SK-N-MC (cell line): ENCODE results near the gene DTHD1.

Source experiments
- DNase-seq: peaks from one replicate; pipeline ENCODE4 v3.0.0-alpha.2; 2011; ENCODE audit warnings: low read depth, low spot score
- H3K27ac ChIP-seq: fragments of 200-600 bp; sonication (generic); 2 replicates; pipeline ENCODE4 v1.5.1; 2016; ENCODE audit warnings: mixed run types
- H3K36me3 ChIP-seq: fragments of 200-600 bp; sonication (generic); 2 replicates; pipeline ENCODE4 v1.6.1; 2017; ENCODE audit warnings: antibody characterized with exemption, low read length, mixed read lengths; ENCODE audit not compliant: insufficient read depth
- H3K4me3 ChIP-seq: fragments of 200-600 bp; sonication (generic); 2 replicates; pipeline ENCODE4 v1.5.1; 2016
- H3K9ac ChIP-seq: fragments of 200-600 bp; sonication (generic); 2 replicates; pipeline ENCODE4 v1.8.0; 2017; ENCODE audit warnings: mixed run types, mixed read lengths; ENCODE audit not compliant: insufficient read length
- H3K9me3 ChIP-seq: fragments of 200-600 bp; sonication (generic); 2 replicates; pipeline ENCODE4 v1.6.1; 2017; ENCODE audit warnings: low read depth, mild to moderate bottlenecking, antibody characterized with exemption, low read length, moderate library complexity, mixed read lengths
- EZH2 ChIP-seq: fragments of 200-600 bp; sonication (generic); IDR thresholded peaks from one replicate; pipeline ENCODE4 v1.6.1; 2017; ENCODE audit warnings: antibody characterized with exemption
- FOXP2 ChIP-seq: optimal IDR thresholded peaks from 2 replicates; pipeline ENCODE3; 2011; ENCODE audit warnings: mild to moderate bottlenecking, moderate library complexity; ENCODE audit not compliant: insufficient read depth; ENCODE audit errors: extremely low read length, control extremely low read depth
- POLR2AphosphoS5 ChIP-seq: IDR thresholded peaks from 2 replicates; pipeline ENCODE4 v1.6.1; 2012; ENCODE audit warnings: mild to moderate bottlenecking, low read depth, low read length, borderline replicate concordance

Gene DTHD1

DNA sequence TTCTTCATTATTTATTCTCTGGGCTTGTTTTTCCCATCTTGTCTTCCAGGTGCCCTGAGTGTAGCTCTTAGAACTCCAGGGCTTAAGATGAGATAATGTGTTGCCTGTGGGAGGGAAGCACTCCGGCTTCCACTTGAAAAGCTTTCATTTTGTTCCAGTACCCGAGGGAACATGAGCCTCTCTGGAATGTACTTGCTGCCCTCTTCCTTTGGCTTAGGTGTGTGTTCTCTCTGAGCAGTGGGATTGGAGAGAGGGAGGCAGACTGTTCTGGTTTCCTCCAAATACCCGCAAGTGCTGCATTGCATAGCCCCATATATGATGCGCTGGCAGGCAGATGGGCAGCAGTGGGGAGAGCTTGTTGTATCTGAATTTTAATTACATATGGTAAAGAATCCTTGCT, 861 bp upstream of the DTHD1 start:
- DNase-seq = no peak
- no peak overlapping the region for H3K9ac ChIP-seq

DNA sequence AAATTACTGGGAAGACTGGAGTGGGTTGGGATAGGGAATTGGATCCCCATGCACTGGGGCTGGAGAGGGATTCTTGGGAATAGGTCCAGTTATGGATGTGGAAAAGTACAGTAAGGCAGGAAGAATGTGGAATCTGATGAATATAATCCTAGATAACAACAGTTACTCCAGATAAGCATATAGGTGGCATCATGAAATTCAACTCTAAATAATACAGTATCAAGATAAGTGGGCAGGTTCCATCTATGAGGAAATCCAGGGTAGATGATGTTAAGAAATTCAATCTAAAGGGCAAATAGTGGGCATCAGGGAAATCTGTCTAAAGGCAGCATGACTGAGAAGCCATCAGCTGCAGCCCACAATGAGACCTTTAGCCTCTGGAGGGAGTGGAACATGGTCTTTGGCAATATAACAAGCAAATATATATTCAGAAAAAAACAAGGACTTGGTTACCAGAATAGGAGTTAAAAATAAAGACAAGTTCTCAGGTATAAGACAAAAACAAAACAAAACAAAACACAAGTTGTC, 1.2 kb downstream of the DTHD1 start:
- Histone ChIP-seq H3K9ac (no peak overlapping the region), H3K27ac (no peak overlapping the region), H3K4me3 (no peak overlapping the region), H3K9me3 (no peaks in the 10 kb centered on the region), H3K36me3 (no peaks in the 10 kb centered on the region)
- TF ChIP-seq POLR2AphosphoS5 (no peak), EZH2 (no peak), FOXP2 (no peak)
- DNase-seq = no peak

More for the DNA sequence above, 861 bp upstream of the DTHD1 start:
- no peaks in the 10 kb centered on the region for H3K36me3 ChIP-seq
- no peak overlapping the region for H3K27ac ChIP-seq
- H3K4me3 ChIP-seq = no peak overlapping the region
- TF ChIP-seq POLR2AphosphoS5 = no peak
- TF ChIP-seq EZH2 = no peak
- no peak for TF ChIP-seq FOXP2
- H3K9me3 ChIP-seq = no peaks in the 10 kb centered on the region

- H3K36me3 ChIP-seq = no peaks in the 10 kb centered on the region
- H3K9ac ChIP-seq = no peak overlapping the region
- no peak overlapping the region for H3K27ac ChIP-seq
- TF ChIP-seq FOXP2 (no peak), EZH2 (no peak), POLR2AphosphoS5 (no peak)
- H3K4me3 ChIP-seq = no peak overlapping the region
- no peaks in the 10 kb centered on the region for H3K9me3 ChIP-seq
- DNase-seq = no peak
Measured at GRCh38 chr4:36283912-36284465, 2.6 kb downstream of the DTHD1 start.

DNA sequence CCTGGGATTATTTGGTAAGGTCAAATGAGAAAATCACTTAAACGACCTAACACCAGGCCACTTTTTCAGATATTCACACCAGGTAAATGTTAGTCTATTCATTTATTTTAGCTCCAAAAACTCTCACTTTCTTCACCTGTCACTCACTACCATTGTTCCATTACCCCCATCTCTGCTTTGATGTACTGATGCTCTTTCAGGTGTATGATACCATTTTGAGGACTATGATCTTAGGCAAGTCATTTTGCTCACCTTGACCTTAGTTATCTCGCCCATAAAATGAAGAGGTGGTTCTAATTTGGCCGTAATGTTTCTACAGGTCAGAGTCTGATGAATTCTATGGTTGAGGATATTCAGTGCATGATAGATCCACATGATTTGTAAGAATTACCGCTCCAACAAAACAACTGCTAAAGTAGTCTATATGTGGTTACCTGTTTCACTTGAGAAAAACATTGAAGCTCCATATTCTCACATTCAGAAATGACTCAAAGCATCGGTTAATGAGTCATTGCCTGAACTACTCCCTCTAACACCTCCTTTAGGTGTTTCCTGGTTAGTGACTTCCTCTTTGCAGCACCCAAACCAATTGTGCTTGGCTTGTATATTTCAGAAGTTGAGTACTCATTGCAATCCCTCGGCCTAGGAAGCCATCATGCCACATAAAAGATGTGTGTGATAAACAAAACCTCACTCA, 4.5 kb downstream of the DTHD1 start:
- H3K9me3 ChIP-seq = no peaks in the 10 kb centered on the region

DNA sequence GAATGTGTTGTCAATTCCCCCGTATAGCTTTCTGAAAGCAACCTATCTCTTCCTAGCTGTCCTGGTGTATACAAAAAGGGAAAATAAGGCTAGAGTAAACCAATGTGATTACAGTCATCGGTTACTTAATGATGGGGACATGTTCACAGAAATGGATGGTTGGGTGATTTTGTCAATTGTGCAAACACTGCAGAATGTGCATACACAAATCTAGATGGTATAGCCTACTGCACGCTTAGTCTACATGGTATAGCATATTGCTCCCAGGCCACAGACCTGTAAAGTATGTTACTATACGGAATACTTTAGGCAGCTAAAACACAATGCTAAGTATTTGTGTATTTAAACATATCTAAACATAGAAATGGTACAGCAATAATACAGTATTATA, 5.1 kb downstream of the DTHD1 start:
- H3K27ac ChIP-seq = no peak overlapping the region
- H3K36me3 ChIP-seq = no peaks in the 10 kb centered on the region
- no peak overlapping the region for H3K9ac ChIP-seq
- DNase-seq = no peak
- H3K4me3 ChIP-seq = no peak overlapping the region
- no peaks in the 10 kb centered on the region for H3K9me3 ChIP-seq
- TF ChIP-seq EZH2 = no peak
- TF ChIP-seq POLR2AphosphoS5 = no peak
- no peak for TF ChIP-seq FOXP2

More for the DNA sequence above, 4.5 kb downstream of the DTHD1 start:
- no peaks in the 10 kb centered on the region for H3K36me3 ChIP-seq
- TF ChIP-seq FOXP2 (no peak), EZH2 (no peak)
- H3K27ac ChIP-seq = no peak overlapping the region
- H3K4me3 ChIP-seq = no peak overlapping the region
- no peak overlapping the region for H3K9ac ChIP-seq
- DNase-seq = no peak

GRCh38 chr4:36288731-36289426, 7.5 kb downstream of the DTHD1 start:
- H3K36me3 ChIP-seq = no peaks in the 10 kb centered on the region
- no peaks in the 10 kb centered on the region for H3K9me3 ChIP-seq
- H3K27ac ChIP-seq = no peak overlapping the region
- H3K4me3 ChIP-seq = no peak overlapping the region
- no peak overlapping the region for H3K9ac ChIP-seq
- no peak for DNase-seq
- TF ChIP-seq POLR2AphosphoS5 (no peak), FOXP2 (no peak), EZH2 (no peak)

- Histone ChIP-seq H3K9me3 (no peaks in the 10 kb centered on the region), H3K27ac (no peak overlapping the region), H3K4me3 (no peak overlapping the region), H3K9ac (no peak overlapping the region), H3K36me3 (no peaks in the 10 kb centered on the region)
- no peak for TF ChIP-seq POLR2AphosphoS5
- no peak for TF ChIP-seq FOXP2
- no peak for TF ChIP-seq EZH2
- DNase-seq = no peak
Measured at GRCh38 chr4:36290641-36291040, 9.2 kb downstream of the DTHD1 start.

DNA sequence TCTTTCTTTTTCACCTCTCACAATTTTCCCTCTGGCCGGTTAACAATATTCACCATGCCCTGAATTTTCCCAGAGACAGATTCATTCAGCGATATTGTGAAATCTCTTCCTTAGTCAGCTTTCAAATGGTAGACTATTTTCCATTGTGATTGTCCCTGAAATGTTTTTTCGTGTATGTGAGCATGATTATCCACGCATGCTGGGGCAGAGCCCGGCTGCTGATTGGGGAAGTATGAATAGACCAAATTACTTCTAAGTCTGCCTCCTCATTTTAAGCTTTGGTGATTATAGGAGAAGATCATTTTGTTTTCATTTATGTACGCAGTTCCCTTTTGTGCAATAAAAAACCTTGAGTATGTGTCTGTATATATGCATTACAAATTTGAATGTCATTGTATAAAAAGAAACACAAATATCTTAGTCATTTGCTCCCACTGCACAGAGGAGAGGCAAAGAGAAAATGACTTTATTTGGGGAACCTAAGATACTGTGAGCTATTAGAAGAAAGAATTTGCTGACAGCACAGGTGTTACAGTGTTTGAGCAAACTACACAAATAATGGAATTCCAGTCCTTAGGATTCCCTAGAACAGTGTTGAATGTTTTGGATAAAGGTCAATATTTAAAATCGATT, 11.3 kb downstream of the DTHD1 start:
- DNase-seq = no peak
- no peaks in the 10 kb centered on the region for H3K9me3 ChIP-seq
- no peak overlapping the region for H3K9ac ChIP-seq
- H3K4me3 ChIP-seq = no peak overlapping the region
- H3K36me3 ChIP-seq = no peaks in the 10 kb centered on the region
- no peak for TF ChIP-seq FOXP2
- TF ChIP-seq POLR2AphosphoS5 = no peak
- TF ChIP-seq EZH2 = no peak
- H3K27ac ChIP-seq = no peak overlapping the region
